ENCODE data around the gene GNE.

GNE gene

GRCh38 chr9:36190388-36191289 lies 67.6 kb downstream of the GNE start, which contains the start of gene CLTA (continued):
- TF ChIP-seq ZNF692 (tag by site-specific recombination; IDR thresholded peaks at IDR 0.05) (no peak; the same call in 1 of the 2 replicates), ZNF530 (tag by site-specific recombination; IDR thresholded peaks at IDR 0.05; ENCODE audit: low read depth) (no peak), ZNF324 (tag by site-specific recombination; IDR thresholded peaks at IDR 0.05) (0 out of 2 replicates have a peak, but pooled peaks have one; percentile 37), ZNF626 (tag by site-specific recombination; IDR thresholded peaks at IDR 0.05) (no peak), ZFP41 (tag by site-specific recombination; IDR thresholded peaks at IDR 0.05; ENCODE audit: borderline replicate concordance) (no peak), ZBTB49 (tag by site-specific recombination; IDR thresholded peaks at IDR 0.05; ENCODE audit: low read depth) (no peak), YY1 (tag by site-specific recombination; IDR thresholded peaks at IDR 0.05) (0 out of 2 replicates have a peak, but pooled peaks have one; percentile 36), ZNF707 (tag by site-specific recombination; IDR thresholded peaks at IDR 0.05) (no peak), FEZF1 (tag by site-specific recombination; IDR thresholded peaks at IDR 0.05) (no peak), CTCF (tag by site-specific recombination; IDR thresholded peaks at IDR 0.05) (peak; percentile 34; the same call in 1 of the 2 replicates), ZNF645 (tag by site-specific recombination; IDR thresholded peaks at IDR 0.05) (no peak), ZNF610 (tag by site-specific recombination; IDR thresholded peaks at IDR 0.05; ENCODE audit: borderline replicate concordance) (peak; percentile 96), KLF17 (tag by site-specific recombination; IDR thresholded peaks at IDR 0.05) (no peak), ZNF302 (tag by site-specific recombination; IDR thresholded peaks at IDR 0.05; ENCODE audit: low read depth) (no peak), ZNF501 (tag by site-specific recombination; IDR thresholded peaks at IDR 0.05) (peak; percentile 87), PRDM2 (tag by site-specific recombination; IDR thresholded peaks at IDR 0.05; ENCODE audit: borderline replicate concordance) (no peak), ZNF830 (tag by site-specific recombination; IDR thresholded peaks at IDR 0.05; ENCODE audit: low read depth) (no peak), KLF16 (tag by site-specific recombination; IDR thresholded peaks at IDR 0.05) (no peak), KLF8 (tag by site-specific recombination; IDR thresholded peaks at IDR 0.05) (peak; percentile 67; the same call in 1 of the 2 replicates), ZSCAN18 (tag by site-specific recombination; IDR thresholded peaks at IDR 0.05) (no peak), ZNF777 (tag by site-specific recombination; IDR thresholded peaks at IDR 0.05; ENCODE audit: borderline replicate concordance) (no peak), ZNF10 (tag by site-specific recombination; IDR thresholded peaks at IDR 0.05) (peak; percentile 49; the same call in 1 of the 2 replicates), ZNF791 (tag by site-specific recombination; IDR thresholded peaks at IDR 0.05) (no peak)
